MM.1S (cell line): ENCODE measurements around the gene SCUBE2.

Experiments
- CTCF ChIP-seq: fragments of 300-600 bp; sonication (generic); IDR thresholded peaks from 2 replicates; pipeline ENCODE4 v1.5.1; 2016; ENCODE audit warnings: antibody characterized with exemption, low read length, mixed read lengths
- EZH2 ChIP-seq: fragments of 300-600 bp; sonication (generic); optimal IDR thresholded peaks from 2 replicates; pipeline ENCODE3; 2017; ENCODE audit warnings: low read depth, mild to moderate bottlenecking, antibody characterized with exemption, low read length, mixed read lengths
- EZH2phosphoT487 ChIP-seq: fragments of 300-600 bp; sonication (generic); IDR thresholded peaks from 2 replicates; pipeline ENCODE4 v1.6.1; 2018; ENCODE audit warnings: antibody characterized with exemption, low read length

GRCh38 chr11:9132203-9132878 is 40.9 kb upstream of the SCUBE2 start:
- no peak for TF ChIP-seq CTCF
- no peak for TF ChIP-seq EZH2
- TF ChIP-seq EZH2phosphoT487, result no peak
